NCI-H2107 (cell line): Measurements from ENCODE around the gene RAB17.

Source experiments
- DNase-seq: peaks from one replicate; lab custom pipeline; 2025; lab: John Stamatoyannopoulos, UW

Gene RAB17

GRCh38 chr2:237558961-237559641 lies 31.4 kb downstream of the RAB17 start:
- peak; percentile 30 for DNase-seq

GRCh38 chr2:237557633-237558015 lies 32.9 kb downstream of the RAB17 start:
- DNase-seq = no peak

GRCh38 chr2:237556773-237557632 lies 33.5 kb downstream of the RAB17 start:
- DNase-seq = no peak

- no peak for DNase-seq
Observed at GRCh38 chr2:237555560-237555959, 35.0 kb downstream of the RAB17 start.

GRCh38 chr2:237553948-237554347 lies 36.6 kb downstream of the RAB17 start:
- DNase-seq = no peak

GRCh38 chr2:237552908-237553307 lies 37.6 kb downstream of the RAB17 start:
- no peak for DNase-seq

- DNase-seq = no peak
Observed at GRCh38 chr2:237551071-237551574, 39.4 kb downstream of the RAB17 start.

GRCh38 chr2:237549643-237550415 lies 40.7 kb downstream of the RAB17 start:
- no peak for DNase-seq

GRCh38 chr2:237549216-237549615 lies 41.3 kb downstream of the RAB17 start:
- DNase-seq = no peak

GRCh38 chr2:237547841-237548416 lies 42.6 kb downstream of the RAB17 start:
- no peak for DNase-seq

- no peak for DNase-seq
Observed at GRCh38 chr2:237546876-237547395, 43.6 kb downstream of the RAB17 start.

GRCh38 chr2:237546040-237546875 lies 44.3 kb downstream of the RAB17 start:
- DNase-seq = no peak

- DNase-seq = no peak
Observed at GRCh38 chr2:237542001-237542704, 48.4 kb downstream of the RAB17 start.

- DNase-seq = no peak
Observed at GRCh38 chr2:237541243-237541642, 49.3 kb downstream of the RAB17 start.

GRCh38 chr2:237540823-237541222 lies 49.7 kb downstream of the RAB17 start:
- no peak for DNase-seq

GRCh38 chr2:237540223-237540775 lies 50.2 kb downstream of the RAB17 start:
- no peak for DNase-seq

- DNase-seq = no peak
Observed at GRCh38 chr2:237539681-237540080, 50.9 kb downstream of the RAB17 start.

GRCh38 chr2:237538901-237539300 lies 51.6 kb downstream of the RAB17 start:
- DNase-seq = no peak

- no peak for DNase-seq
Observed at GRCh38 chr2:237538001-237538720, 52.4 kb downstream of the RAB17 start.
